GM10847 (cell line): ENCODE results near the gene RAD51.
A peak's percentile ranks its signal among the peaks of the same experiment; 100 is the strongest.

ENCODE experiments used
- POLR2A ChIP-seq: IDR thresholded peaks from 2 replicates; pipeline ENCODE4 v1.6.1; 2011; ENCODE audit not compliant: insufficient read length; ENCODE audit errors: extremely low read depth

RAD51 gene

DNA sequence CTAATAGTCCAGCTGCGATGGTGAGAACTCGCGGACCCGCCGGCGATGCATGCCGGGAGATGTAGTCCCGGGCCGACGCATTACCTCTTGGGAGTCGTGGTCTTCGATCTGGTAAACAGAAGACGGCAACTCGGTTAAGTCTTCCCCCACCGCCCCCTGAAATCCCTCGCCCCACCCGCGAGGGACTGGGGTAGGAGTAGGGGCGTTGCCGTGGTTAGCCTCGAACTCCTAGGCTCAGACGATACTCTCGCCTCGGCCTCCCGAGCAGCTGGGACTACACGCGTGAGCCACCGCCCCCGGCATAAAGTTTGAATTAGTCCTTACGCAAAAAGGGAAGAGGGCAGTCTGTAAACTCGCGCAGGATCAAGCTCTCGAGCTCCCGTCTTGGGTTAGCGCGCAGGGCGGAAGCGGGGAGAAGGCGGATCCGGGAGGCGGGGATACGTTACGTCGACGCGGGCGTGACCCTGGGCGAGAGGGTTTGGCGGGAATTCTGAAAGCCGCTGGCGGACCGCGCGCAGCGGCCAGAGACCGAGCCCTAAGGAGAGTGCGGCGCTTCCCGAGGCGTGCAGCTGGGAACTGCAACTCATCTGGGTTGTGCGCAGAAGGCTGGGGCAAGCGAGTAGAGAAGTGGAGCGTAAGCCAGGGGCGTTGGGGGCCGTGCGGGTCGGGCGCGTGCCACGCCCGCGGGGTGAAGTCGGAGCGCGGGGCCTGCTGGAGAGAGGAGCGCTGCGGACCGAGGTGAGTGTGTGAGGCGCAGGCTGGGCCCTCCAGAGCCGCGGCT, at the start of gene RAD51:
Gene RAD51, plus strand, starts transcription at position 487 of the 781 bp plus-strand sequence. CDS start 3,585 bp downstream, outside the sequence.
- peak; percentile 68 for TF ChIP-seq POLR2A

DNA sequence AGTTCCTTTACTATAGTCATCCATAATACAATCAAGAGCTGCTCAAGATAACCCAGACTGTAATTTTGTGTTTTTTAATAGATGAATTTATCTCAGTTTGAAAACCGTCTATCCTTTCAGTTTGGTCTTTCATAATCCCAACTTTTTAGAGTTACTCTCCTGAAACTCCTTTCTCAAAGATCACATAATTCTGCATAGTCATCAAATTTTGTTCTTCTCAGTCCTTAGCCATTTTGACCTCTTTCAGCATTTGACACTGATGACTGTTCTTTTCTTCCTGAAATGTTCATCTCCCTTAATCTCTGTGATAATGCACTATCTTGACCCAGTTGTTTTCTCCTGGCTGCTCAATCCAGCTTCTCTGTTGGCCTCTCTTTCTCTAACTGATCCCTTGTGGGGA, 47.5 kb upstream of the RAD51 start:
- TF ChIP-seq POLR2A = no peak

DNA sequence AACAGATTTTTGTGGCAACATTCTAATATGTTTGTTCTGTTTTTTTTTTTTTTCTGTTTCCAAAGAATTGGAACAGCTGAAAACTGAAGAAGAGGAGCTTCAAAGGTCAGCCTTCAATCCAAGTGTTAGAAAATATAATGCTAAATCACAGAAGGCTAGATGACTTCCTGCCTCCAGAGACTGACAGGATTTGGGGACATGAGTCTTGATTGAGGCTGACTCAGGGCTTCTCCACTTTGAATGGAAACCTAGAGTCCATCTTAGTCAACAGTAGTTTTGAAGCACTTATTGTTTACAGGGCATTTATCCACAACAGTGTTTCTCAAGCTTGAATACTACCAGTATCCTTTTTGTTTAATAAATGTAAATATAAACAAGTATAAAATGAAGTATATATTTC, 44.5 kb upstream of the RAD51 start:
- TF ChIP-seq POLR2A = no peak

DNA sequence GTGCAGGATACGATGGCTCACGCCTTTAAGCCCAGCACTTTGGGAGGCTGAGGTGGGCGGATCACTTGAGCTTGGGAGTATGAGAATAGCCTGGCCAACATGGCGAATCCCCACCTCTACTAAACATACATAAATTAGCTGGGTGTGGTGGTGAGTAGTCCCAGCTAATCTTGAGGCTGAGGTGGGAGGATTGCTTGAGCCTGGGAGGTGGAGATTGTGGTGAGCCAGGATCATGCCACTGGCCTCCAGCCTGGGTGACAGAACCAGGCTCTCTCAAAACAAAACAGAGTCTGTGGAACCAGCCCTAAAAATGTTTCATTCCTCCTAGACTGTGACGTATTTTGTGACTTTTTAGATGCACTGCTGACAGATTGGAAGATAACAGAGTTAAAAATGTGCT, 34.3 kb upstream of the RAD51 start:
- no peak for TF ChIP-seq POLR2A

DNA sequence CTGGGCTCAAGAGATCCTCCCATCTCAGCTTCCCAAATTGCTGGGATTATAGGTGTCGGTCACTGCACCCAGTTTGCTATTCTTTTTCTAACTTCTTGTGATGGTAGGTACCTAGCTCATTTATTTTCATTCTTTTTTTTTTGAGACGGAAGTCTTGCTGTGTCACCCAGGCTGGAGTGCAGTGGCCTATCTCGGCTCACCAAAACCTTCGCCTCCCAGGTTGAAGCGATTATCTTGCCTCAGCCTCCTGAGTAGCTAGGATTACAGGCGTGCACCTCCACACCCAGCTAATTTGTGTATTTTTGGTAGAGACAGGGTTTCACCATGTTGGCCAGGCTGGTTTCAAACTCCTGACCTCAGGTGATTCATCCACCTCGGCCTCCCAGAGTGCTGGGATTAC, 30.1 kb upstream of the RAD51 start:
- no peak for TF ChIP-seq POLR2A

DNA sequence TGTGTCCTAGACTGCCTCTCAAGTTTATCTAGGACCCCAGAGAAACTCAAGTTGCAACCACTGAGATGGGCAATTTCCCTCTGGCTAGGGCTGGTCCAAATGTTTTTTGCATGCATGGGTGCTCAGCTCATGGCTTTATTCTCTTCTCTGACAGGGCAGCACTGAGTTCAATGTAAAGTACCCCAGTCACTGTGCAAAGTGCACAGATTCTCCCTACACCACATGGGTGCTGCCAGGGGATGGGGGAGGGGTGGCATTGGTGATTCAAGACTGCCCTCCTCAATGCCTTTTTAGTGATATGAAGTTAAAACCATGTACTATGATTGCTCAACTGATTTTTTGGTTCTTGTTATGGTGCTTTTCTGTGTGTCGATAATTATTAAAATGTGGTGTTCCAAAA, 14.8 kb upstream of the RAD51 start:
- no peak for TF ChIP-seq POLR2A

DNA sequence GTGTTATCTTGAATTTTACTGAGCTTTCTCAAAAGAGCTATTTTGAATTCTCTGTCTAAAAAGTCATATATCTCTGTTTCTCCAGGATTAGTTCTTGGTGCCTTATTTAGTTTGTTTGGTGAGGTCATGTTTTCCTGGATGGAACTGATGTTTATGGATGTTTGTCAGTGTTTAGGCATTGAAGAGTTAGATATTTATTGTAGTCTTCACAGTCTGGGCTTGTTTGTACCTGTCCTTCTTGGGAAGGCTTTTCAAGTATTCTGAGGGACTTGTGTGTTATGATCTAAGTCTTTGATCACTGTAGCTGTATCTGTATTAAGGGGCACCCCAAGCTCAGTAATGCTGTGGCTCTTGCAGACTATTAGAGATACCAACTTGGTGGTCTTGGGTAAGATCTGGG, 10.6 kb upstream of the RAD51 start:
- TF ChIP-seq POLR2A = no peak

DNA sequence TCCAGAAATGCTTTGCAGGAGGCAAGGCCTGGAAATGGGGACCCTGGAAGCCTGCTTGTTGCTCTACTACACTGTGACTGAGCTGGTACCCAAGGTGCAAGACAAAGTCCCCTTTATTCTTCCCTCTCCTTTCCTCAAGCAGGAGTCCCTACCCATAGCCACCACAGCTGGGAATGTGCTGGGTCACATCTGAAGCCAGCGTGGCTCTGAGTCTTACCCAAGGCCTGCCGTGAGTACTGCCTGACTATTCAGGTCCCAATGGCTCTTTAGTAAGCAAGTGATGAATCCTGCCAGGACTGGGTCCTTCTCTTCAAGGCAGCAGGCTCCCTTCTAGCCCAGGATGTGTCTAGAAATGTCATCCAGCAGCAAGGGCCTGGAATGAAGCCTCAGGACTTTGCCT, 9.6 kb upstream of the RAD51 start:
- no peak for TF ChIP-seq POLR2A

DNA sequence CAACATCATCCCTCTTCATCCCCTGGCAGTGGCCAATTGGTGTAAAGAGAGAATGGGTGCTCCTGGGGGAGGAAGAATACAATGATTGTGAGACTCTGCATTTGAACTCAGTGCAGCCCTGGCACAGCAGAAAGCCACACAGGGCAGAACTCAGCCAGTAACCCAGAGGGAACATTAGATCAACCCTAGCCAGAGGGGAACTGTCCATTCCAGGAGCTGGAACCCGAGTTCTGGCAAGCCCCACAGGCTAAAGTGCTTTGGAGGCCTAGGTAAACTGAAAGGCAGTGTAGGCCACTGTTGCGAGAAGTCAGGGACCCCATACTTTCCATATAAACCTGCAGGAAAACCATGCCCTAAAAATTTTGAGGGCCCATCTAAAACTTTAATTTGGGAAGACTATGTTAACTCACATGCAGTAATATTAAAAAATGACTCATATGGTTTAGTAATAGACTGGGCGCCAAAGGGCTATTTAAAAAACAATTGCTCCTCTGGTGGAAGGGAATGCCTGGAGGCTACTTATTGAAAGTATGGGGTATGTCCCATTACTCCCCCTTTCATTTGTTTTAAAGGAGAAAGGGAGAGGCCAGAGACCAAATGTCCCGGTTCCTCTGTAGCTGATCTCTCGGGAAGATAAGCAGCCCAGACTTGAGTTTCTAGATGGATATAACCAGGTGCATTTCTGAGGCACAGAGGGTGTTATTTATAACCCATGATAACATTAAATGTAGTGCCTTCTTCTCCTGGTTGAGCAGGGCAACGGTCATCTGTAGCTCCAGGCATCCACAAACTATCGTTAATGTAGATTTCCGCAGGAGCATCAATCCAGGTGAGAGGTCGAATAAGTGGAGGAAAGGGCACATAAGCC, 5.8 kb upstream of the RAD51 start:
- TF ChIP-seq POLR2A = no peak

DNA sequence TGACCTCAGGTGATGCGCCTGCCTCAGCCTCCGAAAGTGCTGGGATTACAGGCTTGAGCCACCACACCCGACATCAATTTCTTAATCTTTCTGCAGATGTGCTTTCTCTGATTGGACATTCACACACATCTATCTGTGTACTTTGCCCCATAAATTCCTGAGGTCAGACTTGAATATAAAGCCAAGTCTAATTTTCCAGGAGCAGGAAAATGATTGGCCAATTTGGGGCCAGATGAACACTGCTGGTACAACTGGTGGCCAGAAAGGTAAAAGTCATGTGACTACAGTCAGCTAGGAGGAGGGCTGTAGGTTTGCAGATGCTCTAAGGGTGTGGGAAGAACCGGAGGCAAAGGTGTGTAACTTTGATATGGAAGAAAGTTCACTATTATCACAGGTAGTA, 3.2 kb upstream of the RAD51 start:
- no peak for TF ChIP-seq POLR2A

DNA sequence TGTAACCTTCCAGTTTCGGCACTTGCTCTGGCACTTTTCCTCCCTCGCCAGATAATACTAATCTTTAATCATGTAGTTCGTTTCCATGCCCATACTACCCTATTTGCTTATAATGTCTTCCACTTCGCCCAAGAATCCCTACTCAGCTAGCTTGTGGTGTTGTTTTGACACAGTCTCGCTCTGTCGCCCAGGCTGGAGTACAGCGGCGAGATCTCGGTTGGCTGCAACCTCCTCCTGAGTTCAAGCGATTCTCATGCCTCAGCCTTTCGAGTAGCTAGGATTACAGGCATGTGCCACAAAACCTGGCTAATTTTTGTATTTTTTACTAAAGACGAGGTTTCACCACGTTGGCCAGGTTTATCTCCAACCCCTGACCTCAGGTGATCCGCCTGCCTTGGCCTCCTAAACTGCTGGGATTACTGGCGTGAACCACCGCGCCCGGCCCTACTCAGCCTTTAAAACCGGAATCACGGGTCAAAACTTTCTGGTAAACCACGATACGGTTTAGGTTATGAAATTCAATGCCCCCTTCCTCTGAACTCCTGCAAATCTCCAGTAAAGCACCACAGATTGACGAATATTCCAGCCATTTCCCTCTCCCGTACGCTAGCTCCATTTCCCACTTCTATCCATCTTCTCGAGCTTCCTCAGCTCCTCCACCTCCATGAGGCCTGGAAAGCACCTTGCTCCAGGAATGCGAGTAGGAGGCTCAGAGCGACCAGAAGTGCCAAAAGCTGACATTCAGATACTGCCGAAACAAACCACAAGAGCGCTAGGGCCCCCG, 878 bp upstream of the RAD51 start:
- no peak for TF ChIP-seq POLR2A

DNA sequence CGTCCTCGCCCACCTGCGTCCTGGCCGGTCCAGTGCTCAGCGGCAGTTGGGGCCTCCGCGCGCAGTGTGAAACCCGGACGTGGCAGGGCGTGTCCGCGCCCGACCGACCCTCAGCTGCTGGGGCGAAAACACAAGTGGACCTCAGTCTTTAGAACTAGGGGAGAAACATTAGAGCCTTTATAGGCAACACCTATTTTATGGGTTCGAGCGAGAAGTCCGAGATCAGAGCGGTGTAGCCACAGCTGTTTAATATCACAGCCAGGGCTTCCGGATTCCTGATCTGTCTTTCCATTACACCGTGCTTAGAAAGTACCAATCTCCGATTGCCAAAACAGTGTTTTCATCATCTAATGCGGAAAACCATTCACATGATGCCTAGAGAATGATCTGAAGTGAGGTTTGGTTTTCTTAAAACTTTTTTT, 506 bp downstream of the RAD51 start:
- no peak for TF ChIP-seq POLR2A

DNA sequence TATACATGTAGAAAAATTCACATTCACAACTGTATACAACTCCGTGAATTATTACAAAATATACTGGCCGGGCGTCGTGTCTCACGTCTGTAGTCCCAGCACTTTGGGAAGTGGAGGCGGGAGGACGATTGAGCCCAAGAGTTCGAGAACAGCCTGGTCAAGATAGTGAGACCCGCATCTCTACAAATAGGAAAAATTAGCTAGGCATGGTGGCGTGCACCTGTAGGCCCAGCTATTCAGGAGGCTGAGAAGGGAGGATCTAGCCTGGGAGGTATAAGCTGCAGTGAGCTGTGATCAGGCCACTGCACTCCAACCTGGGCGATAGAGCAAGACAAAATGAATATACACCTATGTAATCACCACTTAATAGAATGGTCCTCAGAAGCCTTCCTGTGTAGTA, 1.3 kb downstream of the RAD51 start:
- TF ChIP-seq POLR2A = no peak

DNA sequence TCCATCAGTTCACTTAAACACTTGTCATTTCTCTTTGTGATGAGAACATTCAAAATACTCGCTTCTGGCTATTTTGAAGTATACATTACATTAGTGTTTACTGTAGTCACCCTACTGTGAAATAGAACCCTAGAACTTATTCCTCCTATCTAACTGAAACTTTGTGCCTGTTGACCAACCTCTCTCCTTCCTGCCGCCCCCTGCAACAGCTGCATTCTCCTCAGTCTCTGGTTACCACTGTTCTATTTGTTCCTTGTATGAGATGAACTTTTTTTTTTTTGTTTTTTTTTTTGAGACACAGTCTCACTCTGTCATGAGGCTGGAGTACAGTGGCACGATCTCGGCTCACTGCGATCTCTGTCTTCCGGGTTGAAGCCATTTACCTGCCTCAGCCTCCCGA, 2.9 kb downstream of the RAD51 start:
- TF ChIP-seq POLR2A = no peak

DNA sequence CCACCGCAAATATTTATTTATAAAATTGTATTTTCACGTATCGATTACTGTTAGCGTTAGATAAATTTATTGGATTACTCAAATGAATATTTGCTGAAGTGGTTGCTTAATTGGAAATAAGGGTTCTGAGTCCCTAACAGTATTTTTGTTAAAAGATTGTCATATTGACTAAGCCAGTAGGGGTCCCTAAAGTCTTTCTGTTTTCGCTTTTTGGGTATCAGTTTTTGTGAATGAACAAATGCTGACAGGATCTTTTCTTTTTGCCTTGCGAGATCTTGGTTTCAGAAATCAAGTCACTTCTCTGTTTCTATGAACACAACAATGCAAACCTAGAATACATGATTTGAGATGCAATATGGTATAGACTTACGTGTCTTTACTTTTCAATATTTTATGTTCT, 7.1 kb downstream of the RAD51 start:
- no peak for TF ChIP-seq POLR2A

DNA sequence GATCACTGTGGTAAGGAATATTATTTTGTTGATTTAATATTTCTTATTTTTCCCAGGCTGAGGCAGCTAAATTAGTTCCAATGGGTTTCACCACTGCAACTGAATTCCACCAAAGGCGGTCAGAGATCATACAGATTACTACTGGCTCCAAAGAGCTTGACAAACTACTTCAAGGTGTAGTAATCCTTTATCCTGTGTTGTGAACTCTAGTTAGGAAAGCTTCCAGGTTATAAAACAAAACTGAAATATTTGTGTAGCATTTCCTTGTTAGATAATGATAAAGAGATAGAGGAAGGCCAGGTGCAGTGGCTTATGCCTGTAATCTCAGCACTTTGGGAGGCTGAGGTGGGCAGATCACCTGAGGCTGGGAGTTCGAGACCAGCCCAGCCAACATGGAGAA, 11.1 kb downstream of the RAD51 start:
- no peak for TF ChIP-seq POLR2A

DNA sequence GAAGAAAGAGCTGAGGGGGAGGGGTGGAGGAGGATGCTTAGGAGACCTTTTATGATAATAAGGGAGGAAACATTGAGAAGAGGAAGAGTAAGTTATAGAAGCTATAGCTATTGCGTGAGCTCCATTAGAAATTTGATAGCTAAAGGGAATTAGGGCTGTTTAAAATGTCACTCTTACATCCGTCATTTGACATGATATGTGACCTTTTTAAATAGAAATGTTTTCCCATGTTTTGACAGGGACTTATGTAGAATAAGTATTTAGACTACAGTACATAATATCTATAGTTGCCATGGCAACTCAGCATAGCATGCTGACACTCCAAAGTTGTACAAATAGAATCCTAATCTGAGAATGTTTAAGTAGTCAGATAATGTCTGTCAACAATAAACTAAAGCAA, 19.2 kb downstream of the RAD51 start:
- no peak for TF ChIP-seq POLR2A
